GM12878 (cell line): ENCODE measurements around the gene ATP6V1G1. TPM values are rescaled to one million over a fixed set of nuclear protein-coding genes. Genes with fewer than 3 reads are reported as not detected.

Experiments used
- ASH2L ChIP-seq: fragments of 300-600, 200-600 bp; sonication (generic); IDR thresholded peaks from 2 replicates; pipeline ENCODE4 v1.6.1; 2017; ENCODE audit warnings: low read depth, mild to moderate bottlenecking, borderline replicate concordance
- BCL11A ChIP-seq: IDR thresholded peaks from 2 replicates; pipeline ENCODE4 v1.6.1; 2011; ENCODE audit warnings: low read depth, low read length
- BHLHE40 ChIP-seq, 2 experiments: fragments of 450-650 bp in 1 of 2; IDR thresholded peaks; 2 replicates each; pipeline ENCODE4 v1.6.1; 2011 to 2017; ENCODE audit warnings: low read depth in 2 of 2, borderline replicate concordance in 1 of 2, improper control_type of control experiment in 1 of 2, low read length in 1 of 2, mild to moderate bottlenecking in 1 of 2
- CREB1 ChIP-seq: IDR thresholded peaks from 2 replicates; pipeline ENCODE4 v1.6.1; 2012; ENCODE audit warnings: low read depth, mild to moderate bottlenecking, inconsistent platforms
- E2F8 ChIP-seq: fragments of 450-650 bp; IDR thresholded peaks from 2 replicates; pipeline ENCODE4 v1.6.1; 2018; ENCODE audit warnings: mild to moderate bottlenecking, low read depth, moderate library complexity; ENCODE audit not compliant: partially characterized antibody
- ETV6 ChIP-seq, 2 experiments: fragments of 450-650 bp in 1 of 2; IDR thresholded peaks in 1 of 2; conservative IDR thresholded peaks in 1 of 2; 2 replicates each; pipeline ENCODE4 v1.6.1; 2014; ENCODE audit warnings: antibody characterized with exemption in 1 of 2, borderline replicate concordance in 1 of 2, low read depth in 1 of 2, mild to moderate bottlenecking in 1 of 2, moderate library complexity in 1 of 2
- GABPA ChIP-seq: IDR thresholded peaks from 2 replicates; pipeline ENCODE4 v1.6.1; 2014; ENCODE audit warnings: antibody characterized with exemption, low read depth, mild to moderate bottlenecking, inconsistent platforms
- HDAC2 ChIP-seq: fragments of 200-600 bp; sonication (generic); IDR thresholded peaks from 2 replicates; pipeline ENCODE4 v1.6.1; 2017
- KLF5 ChIP-seq: fragments of 450-650 bp; IDR thresholded peaks from 2 replicates; pipeline ENCODE4 v1.6.1; 2014; ENCODE audit warnings: mild to moderate bottlenecking; ENCODE audit not compliant: partially characterized antibody
- SMAD5 ChIP-seq: IDR thresholded peaks from 2 replicates; pipeline ENCODE4 v1.6.1; 2016; ENCODE audit warnings: antibody characterized with exemption, low read depth
- SREBF1 ChIP-seq: IDR thresholded peaks from 2 replicates; pipeline ENCODE4 v1.6.1; 2012; ENCODE audit warnings: mild to moderate bottlenecking, low read length
- YY1 ChIP-seq: IDR thresholded peaks from 2 replicates; pipeline ENCODE4 v1.6.1; 2011; ENCODE audit warnings: low read depth, mild to moderate bottlenecking, low read length
- ZBED1 ChIP-seq: IDR thresholded peaks from 2 replicates; pipeline ENCODE4 v1.6.1; 2016; ENCODE audit warnings: borderline replicate concordance
- ZBTB11 ChIP-seq: fragments of 450-650 bp; formaldehyde crosslinking; IDR thresholded peaks from 2 replicates; pipeline ENCODE4 v1.5.0; 2022; ENCODE audit warnings: mild to moderate bottlenecking, missing genetic modification characterization
- ZBTB33 ChIP-seq: fragments of 450-650 bp; IDR thresholded peaks from 2 replicates; pipeline ENCODE4 v1.6.1; 2017; ENCODE audit warnings: mild to moderate bottlenecking
- ZNF217 ChIP-seq: fragments of 450-650 bp; IDR thresholded peaks from 2 replicates; pipeline ENCODE4 v1.6.1; 2017; ENCODE audit warnings: antibody characterized with exemption, mild to moderate bottlenecking
- polyA plus RNA-seq, 11 experiments: library from polyadenylated mRNA; depleted of rRNA in 4 of 11; unstranded in 6 of 11; stranded (reverse) in 5 of 11; fragments of >200 nt; fragmentation: Nextera tagmentation in 4 of 11; fragmentation: Illumina TruSeq in 1 of 11; extraction: Ambion mirVana in 4 of 11; extraction: Trizol in 1 of 11; gene quantifications; 1 replicate in 1 of 11; 2 replicates in 10 of 11; pipeline versions ENCODE4 v1.2.1 to v1.2.3, GENCODE V29; 2011 to 2016; ENCODE audit warnings: inconsistent platforms in 2 of 11, missing spikeins in 2 of 11, low read depth in 1 of 11
- total RNA-seq, 4 experiments: library from RNA; depleted of rRNA in 3 of 4; stranded (reverse); fragments of >200 nt in 3 of 4; fragmentation: Illumina TruSeq in 1 of 4; extraction: Trizol in 1 of 4; gene quantifications; 2 replicates each; pipeline versions ENCODE4 v1.2.1 to v1.2.3, GENCODE V29; 2013 to 2021
- TF ChIP-seq, protein P1 (sequence below): fragments of 450-650 bp; IDR thresholded peaks from 2 replicates; pipeline ENCODE4 v1.6.1; 2017; ENCODE audit warnings: mild to moderate bottlenecking, low read depth, inconsistent platforms; ENCODE audit not compliant: poor library complexity, severe bottlenecking

ATP6V1G1 gene
- total and polyA plus RNA-seq, 10 of the 15 experiments (the other 5 are each of a cell fraction or from before 2014, with no cell fraction given), result 34.2 to 204 (median 82.5) TPM

DNA sequence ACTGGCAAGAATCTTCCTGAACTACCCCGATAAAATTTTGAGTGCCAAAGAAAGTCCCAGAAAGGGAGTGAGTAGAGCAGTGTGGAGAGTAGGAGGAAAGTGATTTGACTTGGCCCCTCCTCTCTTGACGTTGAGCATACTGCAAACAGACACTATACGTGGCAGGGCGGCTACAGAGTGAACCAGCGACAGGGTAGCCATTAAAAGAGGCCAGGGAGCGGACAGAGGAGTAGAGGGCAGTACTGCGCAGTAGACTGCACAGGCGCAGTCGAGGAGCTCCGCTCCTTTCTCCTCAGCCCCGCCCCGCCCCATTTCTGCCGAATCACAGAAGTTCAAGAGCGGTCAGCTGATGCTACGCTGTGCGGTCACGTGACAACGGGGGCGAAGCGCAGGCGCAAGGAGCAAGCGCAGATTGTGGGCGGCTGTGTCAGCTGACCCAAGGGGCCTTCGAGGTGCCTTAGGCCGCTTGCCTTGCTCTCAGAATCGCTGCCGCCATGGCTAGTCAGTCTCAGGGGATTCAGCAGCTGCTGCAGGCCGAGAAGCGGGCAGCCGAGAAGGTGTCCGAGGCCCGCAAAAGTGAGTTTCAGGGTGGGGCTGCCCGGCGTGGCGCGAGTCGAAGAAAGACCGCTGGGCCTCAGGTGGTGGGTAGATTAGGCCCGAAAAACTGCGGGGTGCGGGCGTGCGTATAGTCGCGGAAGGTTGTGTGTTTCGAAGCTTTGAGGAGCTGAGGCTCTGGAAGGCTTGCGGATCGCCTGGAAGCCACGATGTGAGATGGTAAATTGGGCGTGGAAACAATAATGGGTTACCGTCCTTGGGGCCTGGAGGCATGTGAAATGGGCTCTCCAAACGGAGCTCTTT, at the start of gene ATP6V1G1 (continued):
- TF ChIP-seq E2F8 (no peak), ZNF217 (no peak), ZBED1 (no peak), ZBTB33 (no peak), SREBF1 (0 out of 2 replicates have a peak, but pooled peaks have one; percentile 21), ZBTB11 (CRISPR knock-in tag) (peak; percentile 70), SMAD5 (peak; percentile 91), KLF5 (no peak), BCL11A (no peak), HDAC2 (no peak), GABPA (no peak), CREB1 (peak; percentile 66; the same call in 1 of the 2 replicates), ASH2L (0 out of 2 replicates have a peak, but pooled peaks have one; percentile 73), ETV6 (conservative IDR thresholded peaks at IDR 0.05 in 1 of 2, IDR thresholded peaks at IDR 0.05 in 1 of 2; ENCODE audit: borderline replicate concordance in 1 of 2, low read depth in 1 of 2) (no peak), BHLHE40 (IDR thresholded peaks at IDR 0.05; ENCODE audit: borderline replicate concordance in 1 of 2, low read depth in 2 of 2, low read length in 1 of 2) (peak; percentile 91 to 99), YY1 (peak; percentile 92)
- TF ChIP-seq, protein P1, sequence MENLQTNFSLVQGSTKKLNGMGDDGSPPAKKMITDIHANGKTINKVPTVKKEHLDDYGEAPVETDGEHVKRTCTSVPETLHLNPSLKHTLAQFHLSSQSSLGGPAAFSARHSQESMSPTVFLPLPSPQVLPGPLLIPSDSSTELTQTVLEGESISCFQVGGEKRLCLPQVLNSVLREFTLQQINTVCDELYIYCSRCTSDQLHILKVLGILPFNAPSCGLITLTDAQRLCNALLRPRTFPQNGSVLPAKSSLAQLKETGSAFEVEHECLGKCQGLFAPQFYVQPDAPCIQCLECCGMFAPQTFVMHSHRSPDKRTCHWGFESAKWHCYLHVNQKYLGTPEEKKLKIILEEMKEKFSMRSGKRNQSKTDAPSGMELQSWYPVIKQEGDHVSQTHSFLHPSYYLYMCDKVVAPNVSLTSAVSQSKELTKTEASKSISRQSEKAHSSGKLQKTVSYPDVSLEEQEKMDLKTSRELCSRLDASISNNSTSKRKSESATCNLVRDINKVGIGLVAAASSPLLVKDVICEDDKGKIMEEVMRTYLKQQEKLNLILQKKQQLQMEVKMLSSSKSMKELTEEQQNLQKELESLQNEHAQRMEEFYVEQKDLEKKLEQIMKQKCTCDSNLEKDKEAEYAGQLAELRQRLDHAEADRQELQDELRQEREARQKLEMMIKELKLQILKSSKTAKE, result peak; percentile 15
